NCI-H2171 treated with DMSO at 0.1 percent for 48 hours (cell line): Measurements from ENCODE around the gene NRG3.

ENCODE experiments used
- DNase-seq: peaks from one replicate; lab custom pipeline; 2025; lab: John Stamatoyannopoulos, UW

NRG3 gene

DNA sequence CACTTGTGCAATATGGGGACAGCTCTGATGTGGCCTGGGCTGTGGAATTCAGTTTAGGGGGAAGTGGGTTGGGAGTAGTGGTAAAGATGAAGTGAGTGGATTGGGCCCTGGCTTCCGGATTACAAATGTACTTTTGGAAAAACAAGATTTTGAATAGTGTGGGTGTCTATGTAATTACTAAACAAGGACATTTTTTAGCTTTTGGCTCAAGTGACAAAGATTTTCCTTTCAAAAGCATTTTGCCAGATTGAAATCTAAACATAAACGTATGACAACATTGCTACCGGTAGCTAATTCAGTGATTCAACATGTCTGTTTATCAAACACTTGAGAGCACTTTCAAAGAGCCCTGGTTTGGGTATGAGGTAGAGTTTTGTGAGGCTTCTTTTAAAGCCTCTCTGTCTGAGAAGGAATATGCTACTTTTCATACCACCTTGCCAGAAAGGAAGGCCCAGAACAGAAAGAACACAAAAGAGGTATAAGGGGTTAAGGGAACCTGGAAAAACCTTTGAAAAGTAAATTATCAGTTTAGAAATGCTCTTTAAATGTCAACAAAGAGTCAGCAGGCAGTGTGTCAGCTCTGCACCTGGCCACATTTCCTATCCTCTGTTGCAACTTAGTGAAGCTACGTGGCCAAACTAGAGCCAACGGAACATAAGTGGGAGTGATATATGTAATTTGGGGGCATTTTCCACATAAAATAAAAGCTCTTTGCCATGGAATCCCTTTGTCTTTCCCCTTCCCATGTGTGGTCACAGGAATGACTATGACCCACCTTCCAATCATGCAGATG lies 516.1 kb downstream of the NRG3 start:
- no peak for DNase-seq

- DNase-seq = no peak
Observed at GRCh38 chr10:82391971-82392370, 517.0 kb downstream of the NRG3 start.

- no peak for DNase-seq
Observed at GRCh38 chr10:82392533-82392932, 517.5 kb downstream of the NRG3 start.

DNA sequence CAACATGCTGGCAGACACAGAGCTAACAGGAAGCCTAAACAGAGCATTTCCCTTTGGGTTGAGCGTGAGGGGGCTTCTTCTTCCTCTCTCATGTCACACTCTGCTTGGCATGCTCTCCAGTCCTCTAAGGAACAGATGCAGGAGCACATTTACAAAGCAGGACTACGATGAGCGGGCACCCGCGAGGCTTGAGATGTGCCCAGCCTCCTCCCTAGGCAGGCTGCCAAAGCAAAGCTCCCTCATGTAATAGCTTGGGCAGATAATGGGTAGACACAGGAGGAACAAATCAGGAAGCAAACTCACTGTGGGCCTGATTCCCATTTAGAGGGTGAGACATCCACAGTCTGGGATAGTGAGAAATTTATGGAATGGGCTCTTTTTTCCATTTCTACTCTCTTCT lies 519.1 kb downstream of the NRG3 start:
- peak; percentile 56 for DNase-seq

GRCh38 chr10:82394987-82395386 lies 520.0 kb downstream of the NRG3 start:
- DNase-seq = no peak

DNA sequence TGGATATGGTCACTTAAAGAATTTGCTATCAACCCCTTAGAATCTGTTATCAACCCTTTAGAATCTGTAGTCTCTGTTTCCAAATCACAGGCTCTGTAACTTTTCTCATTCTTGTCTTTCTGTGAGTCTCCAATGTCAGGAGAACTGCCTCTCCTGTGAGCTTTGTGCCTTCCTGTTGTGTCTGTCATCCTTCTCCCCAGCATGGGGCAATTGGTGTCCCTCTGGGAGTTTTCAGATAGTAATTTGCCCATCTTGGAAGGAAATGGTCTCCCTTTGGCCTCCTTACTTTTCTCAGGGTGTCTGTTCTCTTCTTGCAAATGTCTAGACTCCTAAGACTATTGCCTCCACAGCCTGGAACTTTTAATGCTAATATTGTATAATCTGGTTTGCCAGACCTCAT lies 521.9 kb downstream of the NRG3 start:
- DNase-seq = no peak

DNA sequence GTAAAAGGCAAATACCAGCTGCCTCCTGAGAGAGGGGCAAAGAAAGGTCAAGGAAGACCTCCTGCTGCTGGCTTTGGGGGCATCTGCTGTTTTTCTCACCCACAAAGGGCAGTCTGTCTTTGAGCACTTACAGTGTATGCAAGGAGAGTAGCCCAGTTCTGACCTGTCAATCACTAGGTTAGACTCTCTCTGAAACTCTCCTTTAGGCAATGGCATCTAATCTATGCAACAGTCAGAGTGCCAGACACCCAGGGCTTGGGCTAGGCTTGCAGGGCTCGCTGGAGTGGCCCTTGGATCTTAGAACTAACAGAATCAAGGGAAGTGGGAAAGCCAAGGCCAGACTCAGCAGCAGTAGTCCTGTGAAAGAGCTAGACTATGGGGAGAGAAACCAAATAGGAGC lies 522.9 kb downstream of the NRG3 start:
- peak; percentile 21 for DNase-seq

DNA sequence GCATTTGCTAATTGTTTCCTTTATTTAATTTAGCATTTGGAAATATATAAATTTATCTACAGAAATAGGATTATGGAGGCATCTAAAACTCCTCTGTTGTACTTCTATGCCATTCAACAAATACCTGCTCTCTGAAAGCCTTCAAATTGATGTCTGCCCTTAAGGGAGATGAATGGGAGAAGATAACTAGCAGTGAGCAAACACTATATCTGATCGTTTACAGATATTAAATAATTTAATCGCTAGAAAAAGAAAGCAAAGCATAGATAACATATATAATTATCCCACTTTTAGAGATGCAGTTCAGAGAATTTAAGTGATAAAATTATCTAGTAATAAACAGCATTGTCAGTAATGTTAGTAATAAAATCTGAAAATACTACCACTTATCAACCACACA lies 524.9 kb downstream of the NRG3 start:
- DNase-seq = no peak

DNA sequence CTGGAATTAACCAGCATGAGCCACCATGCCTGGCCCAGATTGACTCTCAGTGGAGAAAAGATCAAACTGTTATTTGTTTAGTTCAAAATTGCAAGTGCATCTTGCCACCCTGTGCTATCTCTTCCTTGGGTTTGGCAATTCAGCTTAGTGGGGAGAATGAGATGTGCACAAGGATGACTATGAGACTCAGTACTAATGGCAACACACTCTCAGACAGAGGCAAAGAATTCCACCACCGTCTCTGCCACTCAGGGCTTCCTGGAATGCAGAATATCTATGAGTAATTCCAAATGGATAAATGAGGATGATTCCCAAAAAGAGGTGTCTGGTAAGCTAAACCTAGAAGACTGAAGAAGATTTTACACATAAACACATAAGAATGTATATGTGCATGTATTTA lies 525.8 kb downstream of the NRG3 start:
- DNase-seq = no peak

DNA sequence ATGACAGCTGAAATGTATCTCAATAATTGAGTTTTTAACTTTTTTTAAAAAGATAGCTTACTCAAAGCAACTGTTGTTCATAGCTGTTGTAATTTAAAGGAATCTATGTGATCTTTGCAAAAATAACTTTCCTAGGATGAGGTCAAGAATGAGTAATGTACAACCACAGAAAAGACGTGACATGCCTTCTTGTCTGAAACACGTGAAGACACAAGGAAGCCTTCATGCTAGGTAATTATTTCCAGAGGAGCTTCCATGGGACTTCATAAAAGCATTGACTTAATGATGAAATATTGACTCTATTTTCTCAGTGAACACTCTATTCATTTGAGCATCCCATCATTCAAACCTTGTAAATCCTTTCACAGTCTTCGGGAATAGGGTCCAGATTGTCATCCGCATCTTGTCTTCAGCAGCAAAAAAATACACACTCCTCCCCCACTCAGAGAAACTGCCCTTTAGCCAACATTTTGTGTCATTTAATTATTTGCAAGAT lies 528.0 kb downstream of the NRG3 start:
- DNase-seq = no peak

DNA sequence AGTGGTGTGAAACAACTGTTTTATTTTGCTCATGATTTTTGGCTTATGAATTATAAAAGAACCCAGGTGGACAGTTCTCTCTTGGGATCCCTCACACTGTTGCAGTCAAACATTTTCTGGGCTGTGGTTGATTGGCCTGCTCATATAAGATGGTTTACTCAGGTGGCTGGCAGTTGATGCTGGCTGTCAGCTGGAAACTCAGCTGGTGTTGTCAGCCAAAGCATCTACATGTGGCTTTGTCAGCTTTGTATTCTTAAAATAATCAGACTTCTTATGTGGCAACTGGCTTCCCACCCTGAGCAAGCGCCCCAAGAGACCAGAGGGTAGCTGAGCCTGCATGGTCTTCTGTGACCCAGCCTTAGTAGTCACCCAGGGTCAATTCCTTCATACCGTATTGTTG lies 534.7 kb downstream of the NRG3 start:
- DNase-seq = peak; percentile 18

- no peak for DNase-seq
Observed at GRCh38 chr10:82411416-82411815, 536.4 kb downstream of the NRG3 start.

GRCh38 chr10:82420001-82420400 lies 545.0 kb downstream of the NRG3 start:
- no peak for DNase-seq

DNA sequence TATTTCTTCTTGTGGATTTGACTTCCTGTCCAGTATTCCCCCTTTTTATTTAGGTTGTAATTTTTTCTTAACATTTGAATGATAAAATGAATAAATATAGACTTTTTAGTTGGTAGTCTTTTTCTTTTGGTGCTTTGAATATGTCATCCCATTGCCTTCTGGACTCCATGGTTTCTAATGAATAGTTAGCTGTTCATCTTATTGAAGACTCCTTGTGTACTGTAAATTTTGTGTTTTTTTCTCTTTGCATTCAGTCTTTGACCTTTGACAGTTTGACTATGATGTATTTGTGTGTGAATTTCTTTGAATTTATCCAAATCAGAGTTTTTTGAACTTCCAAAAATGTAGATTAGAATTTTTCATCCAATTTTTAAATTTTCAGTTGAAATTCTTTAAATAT lies 554.3 kb downstream of the NRG3 start:
- DNase-seq = peak; percentile 12

- DNase-seq = no peak
Observed at GRCh38 chr10:82438277-82438676, 563.3 kb downstream of the NRG3 start.

GRCh38 chr10:82440775-82441174 lies 565.8 kb downstream of the NRG3 start:
- DNase-seq = no peak

DNA sequence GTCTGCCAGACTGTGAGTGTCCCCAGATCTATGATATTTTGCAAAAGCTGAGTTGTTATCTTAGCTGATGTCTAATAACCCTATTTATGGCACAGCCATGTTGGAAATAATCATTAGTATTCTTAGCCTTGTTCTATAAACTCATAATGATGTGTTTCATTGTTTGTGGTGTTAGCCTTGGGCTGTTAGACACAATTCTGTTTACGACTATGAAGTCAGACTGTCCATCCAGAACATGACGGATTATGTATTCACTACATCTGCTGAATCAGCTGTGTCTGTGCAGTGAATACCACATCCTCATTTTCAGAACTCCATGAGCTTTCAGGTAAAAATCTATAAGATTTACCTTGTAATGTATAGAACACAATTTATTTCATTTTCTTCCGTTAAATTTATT lies 577.1 kb downstream of the NRG3 start:
- DNase-seq = no peak

GRCh38 chr10:82452676-82453075 lies 577.7 kb downstream of the NRG3 start:
- DNase-seq = no peak

DNA sequence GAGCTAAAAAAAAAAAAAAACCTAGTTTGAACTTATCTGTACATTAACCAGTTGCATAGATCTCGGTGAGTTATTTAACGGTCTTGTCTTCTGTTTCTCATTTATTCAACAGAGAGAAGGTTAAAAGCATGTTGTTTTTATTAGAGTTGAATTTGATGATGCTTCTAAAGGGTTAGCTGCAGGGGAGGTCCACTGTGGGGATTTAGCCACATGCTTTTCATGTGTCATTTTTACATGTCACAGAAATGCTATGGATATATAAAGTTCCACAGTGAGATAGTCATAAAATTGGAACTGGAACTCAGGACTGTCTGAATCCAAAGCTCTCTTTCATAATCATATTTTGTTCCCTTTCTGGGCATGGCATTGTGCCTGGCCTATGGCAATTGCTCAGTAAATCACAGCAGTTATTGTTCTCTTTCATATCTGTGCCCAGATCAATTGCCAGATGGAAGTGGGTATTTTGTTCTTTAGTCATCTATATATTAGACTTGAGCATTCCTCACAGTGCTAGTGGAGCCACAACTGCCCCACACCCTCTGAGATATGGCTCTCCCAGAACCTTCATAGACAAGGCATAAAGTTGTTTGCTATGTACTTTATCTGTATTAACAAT lies 578.8 kb downstream of the NRG3 start:
- no peak for DNase-seq

- DNase-seq = peak; percentile 62
Observed at GRCh38 chr10:82462910-82463551, 588.0 kb downstream of the NRG3 start.

DNA sequence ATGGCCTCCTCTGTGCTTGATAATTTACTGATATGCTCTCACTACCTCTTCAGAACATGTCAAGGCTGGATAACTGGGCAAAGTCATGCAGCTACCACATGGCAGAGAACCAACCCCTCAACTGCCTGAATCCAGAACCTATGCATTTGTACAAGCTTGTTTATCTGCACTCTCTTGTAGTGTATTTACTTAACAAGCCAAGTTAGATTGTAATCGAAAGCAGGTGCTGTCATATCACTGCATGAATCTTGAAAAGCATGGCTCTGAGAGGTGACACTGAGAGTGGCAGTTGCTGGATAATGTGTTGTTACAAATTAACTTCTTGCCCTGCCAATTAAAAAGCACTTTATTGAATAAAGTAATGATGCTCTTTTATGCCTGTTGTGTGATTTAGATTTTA lies 588.6 kb downstream of the NRG3 start:
- peak; percentile 30 for DNase-seq

GRCh38 chr10:82464191-82464818 lies 589.3 kb downstream of the NRG3 start:
- DNase-seq = no peak

DNA sequence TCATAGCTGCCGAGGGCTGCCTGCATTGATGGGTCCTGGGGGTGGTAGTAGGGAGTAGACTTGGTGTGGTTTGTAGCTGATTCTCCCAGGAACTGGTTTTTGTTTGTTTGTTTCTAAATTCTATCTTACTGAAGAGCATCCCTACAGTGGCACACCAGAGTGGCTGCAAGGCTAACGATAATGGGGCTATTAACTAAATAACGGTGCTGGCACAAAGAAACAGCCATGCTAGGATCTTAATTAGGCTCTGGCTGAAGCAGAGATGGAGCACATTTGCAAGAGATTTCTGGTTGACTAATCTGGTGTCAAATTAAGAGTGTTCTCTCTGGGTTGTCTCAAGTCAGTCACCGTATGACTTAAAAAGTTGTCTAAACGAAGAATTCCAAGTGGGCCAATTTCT lies 590.0 kb downstream of the NRG3 start:
- DNase-seq = no peak
